ENCODE measurements around the gene HABP4.

HABP4 gene

GRCh38 chr9:96540106-96540505 is 90.1 kb downstream of the HABP4 start:
- Histone ChIP-seq H3K36me3 (no peaks in the 10 kb centered on the region), H3K27ac (no peak overlapping the region), H3K9ac (no peak overlapping the region), H3K27me3 (no peaks in the 10 kb centered on the region), H3K4me2 (no peak overlapping the region), H3K4me1 (no peaks in the 10 kb centered on the region), H3K9me3 (replicated peaks in 1 of 11) (no peaks in the 10 kb centered on the region), H3K4me3 (no peak overlapping the region), H4K20me1 (no peaks in the 10 kb centered on the region)
- TF ChIP-seq Cebpa-rat (IDR thresholded peaks at IDR 0.05) = no peak
